Liver (tissue), 3 donors: Measurements from ENCODE around the gene LCTL.

Experiments used
- EGR1 ChIP-seq, 2 donors: IDR thresholded peaks; 2 replicates each; pipeline ENCODE4 v1.6.1; 2016 to 2018; ENCODE audit warnings: antibody characterized with exemption in 2 of 2, low read depth in 2 of 2
- JUND ChIP-seq, 2 donors: IDR thresholded peaks; 2 replicates each; pipeline ENCODE4 v1.6.1; 2016; ENCODE audit warnings: antibody characterized with exemption in 2 of 2
- RAD21 ChIP-seq, 2 donors: IDR thresholded peaks; 2 replicates each; pipeline ENCODE4 v1.6.1; 2016; ENCODE audit warnings: antibody characterized with exemption in 2 of 2, mild to moderate bottlenecking in 2 of 2
- RXRA ChIP-seq, 2 donors: IDR thresholded peaks; 2 replicates each; pipeline ENCODE4 v1.6.1; 2017 to 2018; ENCODE audit warnings: antibody characterized with exemption in 2 of 2, mild to moderate bottlenecking in 1 of 2
- SP1 ChIP-seq: IDR thresholded peaks from 2 replicates; pipeline ENCODE4 v1.6.1; 2018; ENCODE audit warnings: antibody characterized with exemption, mild to moderate bottlenecking
- TAF1 ChIP-seq: conservative IDR thresholded peaks from 2 replicates; pipeline ENCODE4 v1.6.1; 2016; ENCODE audit warnings: antibody characterized with exemption, mild to moderate bottlenecking
- YY1 ChIP-seq: IDR thresholded peaks from 2 replicates; pipeline ENCODE4 v1.6.1; 2016; ENCODE audit warnings: antibody characterized with exemption, mild to moderate bottlenecking
- TF ChIP-seq, protein P1 (sequence below): IDR thresholded peaks from 2 replicates; pipeline ENCODE4 v1.6.1; 2016; ENCODE audit warnings: antibody characterized with exemption, mild to moderate bottlenecking
- TF ChIP-seq, protein P2 (sequence below): fragments of 150-350 bp; IDR thresholded peaks from 2 replicates; pipeline ENCODE4 v1.5.1; 2017; ENCODE audit warnings: improper control_type of control experiment, low read depth, low read length; ENCODE audit not compliant: missing input control
- TF ChIP-seq, protein P3 (sequence below): IDR thresholded peaks from 2 replicates; pipeline ENCODE4 v1.6.1; 2016; ENCODE audit warnings: antibody characterized with exemption
- TF ChIP-seq, protein P4 (sequence below): IDR thresholded peaks from 2 replicates; pipeline ENCODE4 v1.6.1; 2016; ENCODE audit warnings: antibody characterized with exemption
- donor health status: healthy.
- donor health status: healthy.

DNA sequence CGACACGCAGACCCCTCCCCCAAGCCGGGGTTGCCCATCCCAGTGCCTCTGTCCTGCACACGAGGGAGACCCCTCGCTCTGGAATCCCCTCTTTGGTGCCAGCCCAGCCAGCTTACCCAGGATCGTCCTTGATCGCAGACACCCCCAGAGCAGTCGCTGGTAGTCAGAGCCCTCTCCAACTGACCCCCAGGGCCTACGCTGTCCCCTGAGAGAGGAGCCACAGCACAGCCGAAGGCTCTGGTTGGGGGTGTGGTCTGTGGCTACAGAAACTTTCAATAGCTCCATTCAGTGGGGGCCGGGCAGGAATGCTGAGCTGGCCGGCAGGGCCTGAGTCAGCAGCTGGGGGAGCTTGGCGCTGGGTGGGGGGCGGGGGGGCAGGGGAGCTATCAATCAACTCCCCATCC lies at the start of gene LCTL:
- TF ChIP-seq, protein P1, sequence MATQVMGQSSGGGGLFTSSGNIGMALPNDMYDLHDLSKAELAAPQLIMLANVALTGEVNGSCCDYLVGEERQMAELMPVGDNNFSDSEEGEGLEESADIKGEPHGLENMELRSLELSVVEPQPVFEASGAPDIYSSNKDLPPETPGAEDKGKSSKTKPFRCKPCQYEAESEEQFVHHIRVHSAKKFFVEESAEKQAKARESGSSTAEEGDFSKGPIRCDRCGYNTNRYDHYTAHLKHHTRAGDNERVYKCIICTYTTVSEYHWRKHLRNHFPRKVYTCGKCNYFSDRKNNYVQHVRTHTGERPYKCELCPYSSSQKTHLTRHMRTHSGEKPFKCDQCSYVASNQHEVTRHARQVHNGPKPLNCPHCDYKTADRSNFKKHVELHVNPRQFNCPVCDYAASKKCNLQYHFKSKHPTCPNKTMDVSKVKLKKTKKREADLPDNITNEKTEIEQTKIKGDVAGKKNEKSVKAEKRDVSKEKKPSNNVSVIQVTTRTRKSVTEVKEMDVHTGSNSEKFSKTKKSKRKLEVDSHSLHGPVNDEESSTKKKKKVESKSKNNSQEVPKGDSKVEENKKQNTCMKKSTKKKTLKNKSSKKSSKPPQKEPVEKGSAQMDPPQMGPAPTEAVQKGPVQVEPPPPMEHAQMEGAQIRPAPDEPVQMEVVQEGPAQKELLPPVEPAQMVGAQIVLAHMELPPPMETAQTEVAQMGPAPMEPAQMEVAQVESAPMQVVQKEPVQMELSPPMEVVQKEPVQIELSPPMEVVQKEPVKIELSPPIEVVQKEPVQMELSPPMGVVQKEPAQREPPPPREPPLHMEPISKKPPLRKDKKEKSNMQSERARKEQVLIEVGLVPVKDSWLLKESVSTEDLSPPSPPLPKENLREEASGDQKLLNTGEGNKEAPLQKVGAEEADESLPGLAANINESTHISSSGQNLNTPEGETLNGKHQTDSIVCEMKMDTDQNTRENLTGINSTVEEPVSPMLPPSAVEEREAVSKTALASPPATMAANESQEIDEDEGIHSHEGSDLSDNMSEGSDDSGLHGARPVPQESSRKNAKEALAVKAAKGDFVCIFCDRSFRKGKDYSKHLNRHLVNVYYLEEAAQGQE = no peak
- TF ChIP-seq, protein P2, sequence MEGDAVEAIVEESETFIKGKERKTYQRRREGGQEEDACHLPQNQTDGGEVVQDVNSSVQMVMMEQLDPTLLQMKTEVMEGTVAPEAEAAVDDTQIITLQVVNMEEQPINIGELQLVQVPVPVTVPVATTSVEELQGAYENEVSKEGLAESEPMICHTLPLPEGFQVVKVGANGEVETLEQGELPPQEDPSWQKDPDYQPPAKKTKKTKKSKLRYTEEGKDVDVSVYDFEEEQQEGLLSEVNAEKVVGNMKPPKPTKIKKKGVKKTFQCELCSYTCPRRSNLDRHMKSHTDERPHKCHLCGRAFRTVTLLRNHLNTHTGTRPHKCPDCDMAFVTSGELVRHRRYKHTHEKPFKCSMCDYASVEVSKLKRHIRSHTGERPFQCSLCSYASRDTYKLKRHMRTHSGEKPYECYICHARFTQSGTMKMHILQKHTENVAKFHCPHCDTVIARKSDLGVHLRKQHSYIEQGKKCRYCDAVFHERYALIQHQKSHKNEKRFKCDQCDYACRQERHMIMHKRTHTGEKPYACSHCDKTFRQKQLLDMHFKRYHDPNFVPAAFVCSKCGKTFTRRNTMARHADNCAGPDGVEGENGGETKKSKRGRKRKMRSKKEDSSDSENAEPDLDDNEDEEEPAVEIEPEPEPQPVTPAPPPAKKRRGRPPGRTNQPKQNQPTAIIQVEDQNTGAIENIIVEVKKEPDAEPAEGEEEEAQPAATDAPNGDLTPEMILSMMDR = no peak
- no peak for TF ChIP-seq SP1
- TF ChIP-seq RAD21 (IDR thresholded peaks at IDR 0.05) = no peak
- TF ChIP-seq, protein P3, sequence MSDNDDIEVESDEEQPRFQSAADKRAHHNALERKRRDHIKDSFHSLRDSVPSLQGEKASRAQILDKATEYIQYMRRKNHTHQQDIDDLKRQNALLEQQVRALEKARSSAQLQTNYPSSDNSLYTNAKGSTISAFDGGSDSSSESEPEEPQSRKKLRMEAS = no peak
- TF ChIP-seq YY1 = no peak
- no peak for TF ChIP-seq JUND (IDR thresholded peaks at IDR 0.05)
- no peak for TF ChIP-seq TAF1
- TF ChIP-seq, protein P4, sequence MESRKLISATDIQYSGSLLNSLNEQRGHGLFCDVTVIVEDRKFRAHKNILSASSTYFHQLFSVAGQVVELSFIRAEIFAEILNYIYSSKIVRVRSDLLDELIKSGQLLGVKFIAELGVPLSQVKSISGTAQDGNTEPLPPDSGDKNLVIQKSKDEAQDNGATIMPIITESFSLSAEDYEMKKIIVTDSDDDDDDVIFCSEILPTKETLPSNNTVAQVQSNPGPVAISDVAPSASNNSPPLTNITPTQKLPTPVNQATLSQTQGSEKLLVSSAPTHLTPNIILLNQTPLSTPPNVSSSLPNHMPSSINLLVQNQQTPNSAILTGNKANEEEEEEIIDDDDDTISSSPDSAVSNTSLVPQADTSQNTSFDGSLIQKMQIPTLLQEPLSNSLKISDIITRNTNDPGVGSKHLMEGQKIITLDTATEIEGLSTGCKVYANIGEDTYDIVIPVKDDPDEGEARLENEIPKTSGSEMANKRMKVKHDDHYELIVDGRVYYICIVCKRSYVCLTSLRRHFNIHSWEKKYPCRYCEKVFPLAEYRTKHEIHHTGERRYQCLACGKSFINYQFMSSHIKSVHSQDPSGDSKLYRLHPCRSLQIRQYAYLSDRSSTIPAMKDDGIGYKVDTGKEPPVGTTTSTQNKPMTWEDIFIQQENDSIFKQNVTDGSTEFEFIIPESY = no peak
- TF ChIP-seq EGR1 (IDR thresholded peaks at IDR 0.05; ENCODE audit: low read depth in 2 of 2) = no peak
- TF ChIP-seq RXRA (IDR thresholded peaks at IDR 0.05) = no peak
